ELF-1 (cell line): Measurements from ENCODE around the gene ACTN1.
A peak's percentile ranks its signal among the peaks of the same experiment; 100 is the strongest.

Source experiments
- DNase-seq: peaks from one replicate; pipeline ENCODE4 v3.0.0-alpha.2; 2016; ENCODE audit warnings: low read depth, low spot score

ACTN1 gene

DNA sequence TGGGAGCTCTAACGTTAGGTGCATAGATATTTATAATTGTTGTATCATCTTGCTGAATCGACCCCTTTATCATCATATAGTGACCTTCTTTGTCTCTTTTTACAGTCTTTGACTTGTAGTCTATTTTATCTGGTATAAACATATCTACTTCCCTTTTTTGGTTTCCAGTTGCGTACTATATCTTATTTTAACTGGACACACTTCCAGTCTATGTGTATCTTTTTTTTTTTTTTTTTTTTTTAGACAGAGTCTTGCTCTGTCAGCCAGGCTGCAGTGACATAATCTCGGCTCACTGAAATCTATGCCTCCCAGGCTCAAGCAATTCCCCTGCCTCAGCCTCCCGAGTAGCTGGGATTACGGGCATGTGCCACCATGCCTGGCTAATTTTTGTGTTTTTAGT, 144.3 kb downstream of the ACTN1 start:
- no peak for DNase-seq

DNA sequence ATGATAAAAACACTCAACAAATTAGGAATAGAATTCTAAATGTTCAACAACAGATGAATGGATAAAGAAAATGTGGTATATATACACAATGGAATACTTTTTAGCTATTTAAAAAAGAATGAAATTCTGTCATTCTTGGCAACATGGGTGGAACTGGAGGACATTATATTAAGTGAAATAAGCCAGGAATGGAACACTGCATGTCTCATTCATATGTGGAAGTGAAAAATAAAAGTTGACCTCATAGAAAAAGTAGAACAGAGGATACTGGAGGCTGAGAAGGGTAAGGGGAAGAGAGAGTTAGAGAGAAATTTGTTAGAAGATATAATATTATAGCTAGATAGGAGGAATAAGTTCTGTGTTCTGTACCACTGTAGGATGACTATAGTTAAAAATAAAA, 150.4 kb downstream of the ACTN1 start:
- no peak for DNase-seq

DNA sequence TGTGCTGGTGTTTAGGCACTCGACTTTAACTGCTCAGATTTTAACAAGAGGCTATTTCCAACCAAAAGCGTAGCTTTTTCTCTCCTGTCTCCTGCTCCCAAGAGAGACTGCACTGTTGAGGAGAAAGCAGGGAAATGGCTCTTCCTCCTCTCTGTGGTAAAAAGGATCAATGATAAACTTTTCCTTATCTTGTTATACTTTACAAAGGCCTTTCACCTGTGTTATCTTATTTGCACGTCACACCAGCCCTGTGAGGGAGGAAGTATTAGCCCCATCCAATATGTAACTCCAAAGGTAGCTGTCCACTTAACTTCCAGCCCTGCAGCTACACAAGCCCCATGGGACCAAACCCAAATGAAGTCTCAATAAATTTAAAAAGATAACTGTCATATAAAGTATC, 153.4 kb downstream of the ACTN1 start:
- no peak for DNase-seq

DNA sequence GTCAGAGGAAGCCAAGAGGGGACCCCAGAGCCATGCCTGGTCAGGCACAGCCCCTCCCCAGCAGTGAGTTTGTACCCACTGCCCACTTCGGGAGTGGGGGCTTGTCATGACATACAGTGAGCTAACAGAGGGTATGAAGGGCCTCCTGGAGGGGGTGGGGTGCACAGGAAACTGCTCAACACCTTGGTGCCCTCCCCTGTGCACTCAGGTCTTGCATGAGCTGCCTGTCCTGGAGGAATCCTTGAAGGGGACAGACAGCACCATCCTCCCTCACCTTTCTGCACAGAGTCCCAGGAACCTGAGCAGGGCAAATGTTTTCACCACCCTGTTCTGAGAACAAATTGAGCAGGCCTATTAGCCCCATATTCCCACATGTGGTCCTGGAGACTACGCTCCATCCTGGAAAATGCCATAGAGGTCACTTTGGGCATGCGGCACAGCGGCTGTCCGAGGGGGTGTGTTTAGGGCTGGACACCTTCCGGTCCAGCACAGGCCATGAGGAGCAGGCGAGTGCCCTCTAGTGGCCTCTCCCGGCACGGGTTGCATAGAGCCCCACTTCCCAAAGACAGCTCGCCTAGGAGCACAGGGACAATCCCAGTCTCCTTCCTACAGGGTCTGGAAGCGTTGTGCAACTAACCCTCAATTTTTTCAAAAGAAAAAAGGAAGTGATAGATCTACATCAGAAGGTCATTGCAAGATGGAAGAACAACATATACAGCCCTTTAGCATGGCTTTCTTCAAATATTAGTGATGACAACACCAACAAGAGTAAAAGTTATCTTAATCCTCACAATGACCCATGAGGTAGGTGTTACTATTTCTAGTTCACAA, 154.4 kb downstream of the ACTN1 start:
- DNase-seq = peak; percentile 96

DNA sequence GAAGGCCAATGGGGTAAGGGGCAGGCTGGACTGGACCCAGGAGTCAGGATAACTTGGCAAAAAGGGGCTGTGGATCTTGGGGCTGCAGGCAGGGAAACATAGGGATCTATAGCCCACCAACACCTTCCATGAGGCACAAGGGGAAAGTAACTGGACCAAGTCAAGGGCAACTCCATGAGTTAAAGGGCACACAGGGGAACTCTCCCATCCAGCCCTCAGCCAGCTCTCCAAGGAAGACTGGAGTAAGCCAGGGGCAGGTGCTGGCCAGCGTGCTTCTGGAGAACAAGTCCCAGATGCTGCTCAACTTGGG, 154.9 kb downstream of the ACTN1 start:
- no peak for DNase-seq
